HL-60/S4 treated with phorbol 12-myristate 13-acetate at 8.2 ng/mL for 4 days and 3 days (cell line): ENCODE measurements around the gene ITCH.
"Not testable (repeated sequence)": the region's sequence is repeated elsewhere in the genome, so short reads cannot be mapped to it uniquely, and the experiment has no call there.

Experiments used
- in situ Hi-C: fragments of 300-500 bp; cut with MboI; formaldehyde crosslinking; loops from 2 replicates; pipeline ENCODE4 v1.15.0; 2022; ENCODE audit warnings: low sequenced_read_pairs

The ITCH gene

GRCh38 chr20:34497596-34497995 is 134.5 kb downstream of the ITCH start:
- in situ Hi-C loops = not testable (repeated sequence)

- in situ Hi-C loops = no loop called here
Observed at GRCh38 chr20:34500823-34501222, 137.8 kb downstream of the ITCH start.

- in situ Hi-C loops = no loop called here
Observed at GRCh38 chr20:34506480-34506879, 143.4 kb downstream of the ITCH start.

- in situ Hi-C loops = no loop called here
Observed at GRCh38 chr20:34507702-34508413, 144.8 kb downstream of the ITCH start.

GRCh38 chr20:34510575-34510974 is 147.5 kb downstream of the ITCH start:
- in situ Hi-C loops = no loop called here

GRCh38 chr20:34511891-34512265 is 148.8 kb downstream of the ITCH start:
- in situ Hi-C loops = no loop called here

GRCh38 chr20:34512266-34512954 is 149.3 kb downstream of the ITCH start:
- in situ Hi-C loops = no loop called here

- in situ Hi-C loops = no loop called here
Observed at GRCh38 chr20:34512955-34513419, 149.9 kb downstream of the ITCH start.

GRCh38 chr20:34514034-34514433 is 151.0 kb downstream of the ITCH start:
- in situ Hi-C loops = not testable (repeated sequence)

- in situ Hi-C loops = no loop called here
Observed at GRCh38 chr20:34514897-34515483, 151.9 kb downstream of the ITCH start.

GRCh38 chr20:34515484-34516246 is 152.6 kb downstream of the ITCH start:
- in situ Hi-C loops = no loop called here

- in situ Hi-C loops = no loop called here
Observed at GRCh38 chr20:34516247-34517113, 153.4 kb downstream of the ITCH start, which contains the start of gene DYNLRB1. TSS of gene DYNLRB1 (plus strand) at chr20:34516422. CDS start at chr20:34516459, 37 bp downstream.

GRCh38 chr20:34517114-34517505 is 154.0 kb downstream of the ITCH start:
- in situ Hi-C loops = no loop called here

- in situ Hi-C loops = not testable (repeated sequence)
Observed at GRCh38 chr20:34518863-34519262, 155.8 kb downstream of the ITCH start.

- in situ Hi-C loops = not testable (repeated sequence)
Observed at GRCh38 chr20:34519841-34520240, 156.8 kb downstream of the ITCH start.

- in situ Hi-C loops = no loop called here
Observed at GRCh38 chr20:34522969-34523871, 160.1 kb downstream of the ITCH start.

- in situ Hi-C loops = no loop called here
Observed at GRCh38 chr20:34524426-34524825, 161.4 kb downstream of the ITCH start.

GRCh38 chr20:34525342-34525708 is 162.3 kb downstream of the ITCH start:
- in situ Hi-C loops = no loop called here

- in situ Hi-C loops = no loop called here
Observed at GRCh38 chr20:34525709-34526416, 162.8 kb downstream of the ITCH start.
